Spinal cord (tissue), 10 donors: Measurements from ENCODE around the gene CSTA. TPM values are rescaled to one million over a fixed set of nuclear protein-coding genes. Genes with fewer than 3 reads are reported as not detected.

Source experiments
- DNase-seq, 6 donors: peaks; one replicate each; pipeline versions ENCODE4 v3.0.0 to v3.0.0-alpha.2; 2013 to 2015; ENCODE audit warnings: low spot score in 6 of 6, low read depth in 4 of 6
- H3K27ac ChIP-seq: one replicate; pipeline ENCODE4 v1.5.1; 2013; ENCODE audit warnings: low read depth, low read length, control low read depth
- H3K27me3 ChIP-seq: one replicate; pipeline ENCODE4 v1.6.1; 2013; ENCODE audit warnings: low read length; ENCODE audit not compliant: control insufficient read depth, insufficient read depth
- H3K36me3 ChIP-seq: one replicate; pipeline ENCODE4 v1.6.1; 2013; ENCODE audit warnings: low read length; ENCODE audit not compliant: control insufficient read depth, insufficient read depth
- H3K4me1 ChIP-seq: one replicate; pipeline ENCODE4 v1.6.1; 2013; ENCODE audit warnings: low read length; ENCODE audit not compliant: control insufficient read depth, insufficient read depth
- H3K4me3 ChIP-seq: one replicate; pipeline ENCODE4 v1.5.1; 2013; ENCODE audit warnings: low read depth, low read length, control low read depth
- H3K9me3 ChIP-seq: one replicate; pipeline ENCODE4 v1.6.1; 2013; ENCODE audit warnings: low read length; ENCODE audit not compliant: control insufficient read depth, insufficient read depth
- WGBS: methylation state at CpG from one replicate; pipeline ENCODE4 v1.1.5; 2013; ENCODE audit warnings: missing lambda C conversion rate; ENCODE audit not compliant: insufficient coverage; 5-methylcytosine and 5-hydroxymethylcytosine counted together
- polyA plus RNA-seq, 2 donors: library from polyadenylated mRNA; unstranded; fragments of 120-200 nt; gene quantifications; one replicate each; pipeline ENCODE4 v1.2.1, GENCODE V29; 2013; ENCODE audit not compliant: insufficient read length in 2 of 2
- total RNA-seq, 2 donors: library from RNA; depleted of rRNA in 1 of 2; stranded (reverse); fragments of 120-200 nt in 1 of 2; fragments of >200 nt in 1 of 2; gene quantifications; one replicate each; pipeline versions ENCODE4 v1.2.3 to v1.2.4, GENCODE V29; 2013 to 2014
- donor health status: healthy.

Gene CSTA
- total and polyA plus RNA-seq, 4 donors, result 0.44 to 6.3 TPM; not detected in 2

DNA sequence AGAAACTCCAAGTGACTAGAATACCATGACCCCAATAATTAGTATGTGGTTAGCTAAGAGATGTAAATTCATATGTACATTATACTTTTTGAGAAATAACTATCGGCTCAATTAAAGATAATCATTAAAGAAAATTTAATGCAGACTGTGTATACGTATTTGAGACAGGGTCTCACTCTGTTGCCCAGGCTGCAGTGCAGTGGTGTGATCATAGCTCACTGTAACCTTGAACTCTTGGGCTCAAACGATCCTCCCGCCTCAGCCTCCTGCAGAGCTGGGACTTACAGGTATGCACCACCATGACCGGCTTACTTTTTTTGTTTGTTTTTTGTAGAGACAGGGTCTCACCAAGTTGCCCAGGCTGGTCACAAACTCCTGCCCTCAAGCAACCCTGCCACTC lies 8.7 kb upstream of the CSTA start:
- no peaks in the 10 kb centered on the region for H3K27me3 ChIP-seq
- WGBS, result 85% methylated on average over 4 of the region's 5 CpGs
- no peaks in the 10 kb centered on the region for H3K9me3 ChIP-seq
- H3K36me3 ChIP-seq, result no peaks in the 10 kb centered on the region
- no peaks in the 10 kb centered on the region for H3K4me1 ChIP-seq
- no peak for DNase-seq
- no peak overlapping the region for H3K27ac ChIP-seq
- no peak overlapping the region for H3K4me3 ChIP-seq

- no peak overlapping the region for H3K4me3 ChIP-seq
- H3K9me3 ChIP-seq, result no peaks in the 10 kb centered on the region
- H3K4me1 ChIP-seq, result no peaks in the 10 kb centered on the region
- no CpG with 5 or more reads among the region's 2 CpGs for WGBS
- H3K27me3 ChIP-seq, result no peaks in the 10 kb centered on the region
- no peak for DNase-seq
- H3K27ac ChIP-seq, result no peak overlapping the region
- H3K36me3 ChIP-seq, result no peaks in the 10 kb centered on the region
Measured at GRCh38 chr3:122318620-122319019, 6.4 kb upstream of the CSTA start.

- no peak for DNase-seq
- H3K27ac ChIP-seq, result no peak overlapping the region
- no peaks in the 10 kb centered on the region for H3K36me3 ChIP-seq
- H3K4me1 ChIP-seq, result no peaks in the 10 kb centered on the region
- H3K27me3 ChIP-seq, result no peaks in the 10 kb centered on the region
- no peak overlapping the region for H3K4me3 ChIP-seq
- no CpG with 5 or more reads among the region's 5 CpGs for WGBS
- H3K9me3 ChIP-seq, result no peaks in the 10 kb centered on the region
Measured at GRCh38 chr3:122322095-122323075, 2.7 kb upstream of the CSTA start.

- no peaks in the 10 kb centered on the region for H3K9me3 ChIP-seq
- 100% methylated on average over 1 of the region's 3 CpGs for WGBS
- no peaks in the 10 kb centered on the region for H3K36me3 ChIP-seq
- no peaks in the 10 kb centered on the region for H3K27me3 ChIP-seq
- no peaks in the 10 kb centered on the region for H3K4me1 ChIP-seq
- no peak overlapping the region for H3K4me3 ChIP-seq
- no peak overlapping the region for H3K27ac ChIP-seq
- no peak for DNase-seq
Measured at GRCh38 chr3:122325769-122326168, 721 bp downstream of the CSTA start.

GRCh38 chr3:122331886-122332285 lies 6.8 kb downstream of the CSTA start:
- no peak for DNase-seq
- H3K27me3 ChIP-seq, result no peaks in the 10 kb centered on the region
- no peak overlapping the region for H3K4me3 ChIP-seq
- H3K9me3 ChIP-seq, result no peaks in the 10 kb centered on the region
- H3K4me1 ChIP-seq, result no peaks in the 10 kb centered on the region
- H3K36me3 ChIP-seq, result no peaks in the 10 kb centered on the region
- 64% methylated on average over 4 of the region's 4 CpGs for WGBS
- no peak overlapping the region for H3K27ac ChIP-seq

DNA sequence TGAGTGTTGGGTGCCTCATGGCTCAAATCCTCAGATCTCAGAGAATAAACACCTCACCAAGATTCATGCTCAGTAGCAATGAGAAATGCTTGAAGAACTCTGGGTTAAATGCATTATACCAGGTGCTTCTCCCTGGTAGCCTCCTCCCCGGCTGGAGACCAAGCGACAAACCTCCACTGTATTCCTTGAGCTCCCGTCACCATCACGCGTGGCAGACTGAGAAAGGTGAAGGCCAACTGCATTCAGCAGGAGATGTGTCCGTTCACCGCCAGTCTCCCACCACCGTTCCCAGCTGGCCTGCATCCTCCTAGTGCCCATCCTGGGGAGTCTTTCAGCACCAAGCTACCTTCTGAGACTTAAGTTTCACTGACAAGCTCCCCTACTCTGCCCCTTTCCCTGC lies 7.5 kb downstream of the CSTA start:
- Histone ChIP-seq H3K4me1 (no peaks in the 10 kb centered on the region), H3K4me3 (no peak overlapping the region), H3K9me3 (no peaks in the 10 kb centered on the region), H3K36me3 (no peaks in the 10 kb centered on the region), H3K27me3 (no peaks in the 10 kb centered on the region), H3K27ac (no peak overlapping the region)
- WGBS, result 86% methylated on average over 8 of the region's 8 CpGs
- no peak for DNase-seq

DNA sequence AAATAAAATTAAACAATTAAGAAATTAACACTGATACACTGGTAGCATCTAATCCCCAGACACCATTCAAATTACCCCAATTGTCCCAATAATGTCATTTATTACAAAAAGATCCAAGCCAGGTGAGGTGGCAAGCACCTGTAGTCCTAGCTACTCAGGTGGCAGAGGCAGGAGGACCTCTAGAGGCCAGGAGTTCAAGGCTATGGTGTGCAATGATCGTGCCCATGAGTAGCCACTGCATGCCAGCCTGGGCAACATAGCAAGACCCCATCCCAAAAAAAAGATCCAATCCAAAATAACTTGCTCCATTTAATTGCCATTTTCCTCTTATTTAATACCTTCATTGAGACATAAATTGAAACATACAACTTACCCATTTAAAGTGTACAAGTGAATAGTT lies 17.8 kb downstream of the CSTA start:
- Histone ChIP-seq H3K4me3 (no peak overlapping the region), H3K27me3 (no peaks in the 10 kb centered on the region), H3K4me1 (no peaks in the 10 kb centered on the region), H3K36me3 (no peaks in the 10 kb centered on the region), H3K9me3 (no peaks in the 10 kb centered on the region), H3K27ac (no peak overlapping the region)
- 80% methylated on average over 1 of the region's 1 CpG for WGBS
- no peak for DNase-seq

DNA sequence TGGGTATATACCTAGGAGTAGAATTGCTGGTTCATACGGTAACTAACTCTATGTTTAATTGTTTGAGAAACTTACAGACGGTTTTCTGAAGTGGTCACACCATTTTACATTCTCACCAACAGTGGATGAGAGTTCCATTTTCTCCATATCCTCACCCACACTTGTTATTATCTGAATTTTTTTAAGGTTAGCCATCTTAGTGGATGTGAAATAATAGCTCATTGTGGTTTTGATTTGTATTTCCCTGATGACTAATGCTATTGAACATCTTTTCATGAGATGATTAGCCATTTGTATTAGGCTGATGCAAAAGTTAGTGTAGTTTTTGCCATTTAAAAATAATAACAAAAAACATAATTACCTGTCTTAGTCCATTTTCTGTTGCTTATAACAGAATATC lies 18.6 kb downstream of the CSTA start:
- no peaks in the 10 kb centered on the region for H3K9me3 ChIP-seq
- no CpG with 5 or more reads among the region's 2 CpGs for whole genome bisulfite sequencing
- DNase-seq, result no peak
- no peaks in the 10 kb centered on the region for H3K36me3 ChIP-seq
- H3K4me3 ChIP-seq, result no peak overlapping the region
- no peaks in the 10 kb centered on the region for H3K4me1 ChIP-seq
- H3K27ac ChIP-seq, result no peak overlapping the region
- no peaks in the 10 kb centered on the region for H3K27me3 ChIP-seq

GRCh38 chr3:122349171-122349570 lies 24.1 kb downstream of the CSTA start:
- no peaks in the 10 kb centered on the region for H3K36me3 ChIP-seq
- no peak overlapping the region for H3K4me3 ChIP-seq
- H3K4me1 ChIP-seq, result no peaks in the 10 kb centered on the region
- no peak for DNase-seq
- H3K27me3 ChIP-seq, result no peaks in the 10 kb centered on the region
- no CpG with 5 or more reads among the region's 1 CpG for WGBS
- no peaks in the 10 kb centered on the region for H3K9me3 ChIP-seq
- H3K27ac ChIP-seq, result no peak overlapping the region

- Histone ChIP-seq H3K27ac (no peak overlapping the region), H3K4me1 (no peaks in the 10 kb centered on the region), H3K27me3 (no peaks in the 10 kb centered on the region), H3K9me3 (no peaks in the 10 kb centered on the region), H3K4me3 (no peak overlapping the region), H3K36me3 (no peaks in the 10 kb centered on the region)
- no peak for DNase-seq
- WGBS, result 80% methylated on average over 5 of the region's 5 CpGs
Measured at GRCh38 chr3:122350814-122351418, 25.9 kb downstream of the CSTA start.
